Gastrocnemius medialis (tissue), 4 donors: ENCODE measurements around the gene ARMC8.

Experiments used
- CTCF ChIP-seq, 5 experiments: fragments of 450-650 bp in 3 of 5; fragments of 200-600 bp in 2 of 5; sonication (generic) in 2 of 5; IDR thresholded peaks in 4 of 5; conservative IDR thresholded peaks in 1 of 5; 1 replicate in 4 of 5; 2 replicates in 1 of 5; pipeline ENCODE4 v1.5.1; 2016 to 2019; ENCODE audit warnings: antibody characterized with exemption in 5 of 5, mild to moderate bottlenecking in 3 of 5, moderate library complexity in 3 of 5
- POLR2A ChIP-seq, 2 donors: fragments of 450-650 bp; IDR thresholded peaks; one replicate each; pipeline ENCODE4 v1.6.1; 2017; ENCODE audit warnings: antibody characterized with exemption in 2 of 2, mild to moderate bottlenecking in 2 of 2, moderate library complexity in 2 of 2

- no peak for TF ChIP-seq POLR2A (IDR thresholded peaks at IDR 0.05)
- TF ChIP-seq CTCF (IDR thresholded peaks at IDR 0.05 in 4 of 5, conservative IDR thresholded peaks at IDR 0.05 in 1 of 5) = no peak
Observed at GRCh38 chr3:138172625-138173024, 14.5 kb upstream of the ARMC8 start.
